Neural cell (in vitro differentiated cells): Measurements from ENCODE around the gene ZNF253. TPM values are rescaled to one million over a fixed set of nuclear protein-coding genes. Genes with fewer than 3 reads are reported as not detected.

Experiments used
- H2AFZ ChIP-seq: fragments of 200-600, 300-800 bp; sonication (generic), shearing (Covaris generic); 2 replicates; pipeline ENCODE4 v1.6.0; 2014; ENCODE audit warnings: low read depth, mild to moderate bottlenecking, antibody characterized with exemption, low read length, moderate library complexity
- H3F3A ChIP-seq: fragments of 200-600 bp; shearing (Covaris generic); 2 replicates; pipeline ENCODE4 v1.6.1; 2016; ENCODE audit warnings: mild to moderate bottlenecking, moderate library complexity, mixed read lengths, antibody characterized with exemption, low read length; ENCODE audit not compliant: insufficient read depth, poor library complexity, severe bottlenecking
- H3K27ac ChIP-seq: fragments of 200-600, 300-800 bp; sonication (generic), shearing (Covaris generic); 2 replicates; pipeline ENCODE4 v1.5.1; 2014; ENCODE audit warnings: mild to moderate bottlenecking, low read length, moderate library complexity
- H3K27me3 ChIP-seq: fragments of 300-800, 200-600 bp; sonication (generic), shearing (Covaris generic); 2 replicates; pipeline ENCODE4 v1.6.0; 2014; ENCODE audit warnings: mild to moderate bottlenecking, low read depth, low read length, moderate library complexity; ENCODE audit not compliant: insufficient read depth
- H3K36me3 ChIP-seq: fragments of 300-800, 200-600 bp; sonication (generic), shearing (Covaris generic); 2 replicates; pipeline ENCODE4 v1.5.1; 2014; ENCODE audit warnings: mild to moderate bottlenecking, antibody characterized with exemption, low read length, moderate library complexity; ENCODE audit not compliant: insufficient read depth
- H3K4me2 ChIP-seq: fragments of 300-800, 200-600 bp; sonication (generic), shearing (Covaris generic); 2 replicates; pipeline ENCODE4 v1.6.0; 2014; ENCODE audit warnings: mild to moderate bottlenecking, low read length
- H3K4me3 ChIP-seq: fragments of 300-800, 200-600 bp; sonication (generic), shearing (Covaris generic); 2 replicates; pipeline ENCODE4 v1.5.1; 2014; ENCODE audit warnings: mild to moderate bottlenecking, low read length, moderate library complexity
- H3K79me2 ChIP-seq: fragments of 200-600 bp; shearing (Covaris generic); replicated peaks from 2 replicates; pipeline ENCODE4 v1.6.0; 2014; ENCODE audit warnings: mild to moderate bottlenecking, low read length, moderate library complexity; ENCODE audit not compliant: insufficient read depth
- H3K9ac ChIP-seq: fragments of 300-800, 200-600 bp; sonication (generic), shearing (Covaris generic); 2 replicates; pipeline ENCODE4 v1.6.1; 2016; ENCODE audit warnings: mild to moderate bottlenecking, low read length, mixed read lengths
- H3K9me2 ChIP-seq: fragments of 200-600 bp; shearing (Covaris generic); 2 replicates; pipeline ENCODE4 v1.6.1; 2016; ENCODE audit warnings: mild to moderate bottlenecking, low read length, mixed read lengths; ENCODE audit not compliant: insufficient read depth
- H3K9me3 ChIP-seq: fragments of 200-600, 300-800 bp; sonication (generic), shearing (Covaris generic); 2 replicates; pipeline ENCODE4 v1.6.1; 2016; ENCODE audit warnings: mild to moderate bottlenecking, mixed run types, low read length, moderate library complexity, mixed read lengths
- H4K20me1 ChIP-seq: fragments of 200-600 bp; shearing (Covaris generic); 2 replicates; pipeline ENCODE4 v1.6.1; 2016; ENCODE audit warnings: mild to moderate bottlenecking, mixed run types; ENCODE audit not compliant: insufficient read depth
- CTCF ChIP-seq: fragments of 450-650 bp; IDR thresholded peaks from 2 replicates; pipeline ENCODE4 v1.5.1; 2014; ENCODE audit warnings: antibody characterized with exemption, mild to moderate bottlenecking, moderate library complexity; ENCODE audit not compliant: poor library complexity, severe bottlenecking
- EP300 ChIP-seq: fragments of 450-650 bp; conservative IDR thresholded peaks from 2 replicates; pipeline ENCODE4 v1.6.1; 2014; ENCODE audit warnings: antibody characterized with exemption, mild to moderate bottlenecking, moderate library complexity; ENCODE audit not compliant: poor library complexity, severe bottlenecking
- EZH2 ChIP-seq: fragments of 200-600, 300-800 bp; shearing (Covaris generic), sonication (generic); IDR thresholded peaks from 2 replicates; pipeline ENCODE4 v1.6.1; 2014; ENCODE audit warnings: antibody characterized with exemption, low read length, borderline replicate concordance, mild to moderate bottlenecking; ENCODE audit not compliant: insufficient read depth, poor library complexity, severe bottlenecking
- MXI1 ChIP-seq: fragments of 450-650 bp; conservative IDR thresholded peaks from 2 replicates; pipeline ENCODE4 v1.6.1; 2014; ENCODE audit warnings: antibody characterized with exemption, mild to moderate bottlenecking; ENCODE audit not compliant: poor library complexity, severe bottlenecking
- POLR2AphosphoS5 ChIP-seq: IDR thresholded peaks from 2 replicates; pipeline ENCODE4 v1.6.1; 2012
- RAD21 ChIP-seq: fragments of 450-650 bp; conservative IDR thresholded peaks from 2 replicates; pipeline ENCODE4 v1.6.1; 2014; ENCODE audit warnings: antibody characterized with exemption, mild to moderate bottlenecking, moderate library complexity
- REST ChIP-seq: IDR thresholded peaks from 2 replicates; pipeline ENCODE4 v1.6.1; 2012; ENCODE audit warnings: borderline replicate concordance
- SMC3 ChIP-seq: fragments of 450-650 bp; conservative IDR thresholded peaks from 2 replicates; pipeline ENCODE4 v1.6.1; 2014; ENCODE audit warnings: antibody characterized with exemption, mild to moderate bottlenecking, moderate library complexity; ENCODE audit not compliant: poor library complexity
- TAF1 ChIP-seq: IDR thresholded peaks from 2 replicates; pipeline ENCODE4 v1.6.1; 2012; ENCODE audit warnings: low read depth
- polyA plus RNA-seq: library from polyadenylated mRNA; depleted of rRNA; stranded (reverse); fragments of >200 nt; gene quantifications from 2 replicates; pipeline ENCODE4 v1.2.3, GENCODE V29; 2014

ZNF253 gene
- polyA plus RNA-seq, 1 donor from 2014 or later: 25.9 TPM

GRCh38 chr19:19817357-19817756 lies 48.3 kb upstream of the ZNF253 start:
- no peak for TF ChIP-seq POLR2AphosphoS5
- no peak for TF ChIP-seq RAD21
- no peak for TF ChIP-seq SMC3
- TF ChIP-seq REST: no peak
- no peak for TF ChIP-seq EP300
- no peak for TF ChIP-seq CTCF
- no peak for TF ChIP-seq MXI1
- TF ChIP-seq EZH2: no peak
- TF ChIP-seq TAF1: no peak

GRCh38 chr19:19820774-19821320 lies 44.8 kb upstream of the ZNF253 start:
- no peak for TF ChIP-seq EP300
- TF ChIP-seq CTCF: peak; percentile 0
- H3K9me3 ChIP-seq: peaks cover 9% of the 10 kb centered on the region
- H4K20me1 ChIP-seq: no peaks in the 10 kb centered on the region
- H3K27ac ChIP-seq: peak overlapping the region; percentile 99
- H2AFZ ChIP-seq: peak overlapping the region; percentile 81
- no peaks in the 10 kb centered on the region for H3K27me3 ChIP-seq
- H3K36me3 ChIP-seq: peaks cover 9% of the 10 kb centered on the region
- peaks cover 48% of the 10 kb centered on the region for H3K79me2 ChIP-seq
- H3K4me2 ChIP-seq: peak overlapping the region; percentile 88
- H3K4me3 ChIP-seq: peak overlapping the region; percentile 86
- peak overlapping the region; percentile 98 for H3K9ac ChIP-seq
- peaks cover 9% of the 10 kb centered on the region for H3F3A ChIP-seq
- no peaks in the 10 kb centered on the region for H3K9me2 ChIP-seq

More at GRCh38 chr19:19817357-19817756, 48.3 kb upstream of the ZNF253 start:
- Histone ChIP-seq H3K9me3 (peaks cover 9% of the 10 kb centered on the region), H3K4me2 (no peak overlapping the region), H2AFZ (no peak overlapping the region), H4K20me1 (no peaks in the 10 kb centered on the region), H3K36me3 (peaks cover 9% of the 10 kb centered on the region), H3F3A (peaks cover 8% of the 10 kb centered on the region), H3K27ac (no peak overlapping the region), H3K27me3 (no peaks in the 10 kb centered on the region), H3K9ac (no peak overlapping the region), H3K4me3 (no peak overlapping the region), H3K9me2 (no peaks in the 10 kb centered on the region), H3K79me2 (peaks cover 64% of the 10 kb centered on the region)
